ENCODE measurements around the gene VWA3B.

VWA3B gene

DNA sequence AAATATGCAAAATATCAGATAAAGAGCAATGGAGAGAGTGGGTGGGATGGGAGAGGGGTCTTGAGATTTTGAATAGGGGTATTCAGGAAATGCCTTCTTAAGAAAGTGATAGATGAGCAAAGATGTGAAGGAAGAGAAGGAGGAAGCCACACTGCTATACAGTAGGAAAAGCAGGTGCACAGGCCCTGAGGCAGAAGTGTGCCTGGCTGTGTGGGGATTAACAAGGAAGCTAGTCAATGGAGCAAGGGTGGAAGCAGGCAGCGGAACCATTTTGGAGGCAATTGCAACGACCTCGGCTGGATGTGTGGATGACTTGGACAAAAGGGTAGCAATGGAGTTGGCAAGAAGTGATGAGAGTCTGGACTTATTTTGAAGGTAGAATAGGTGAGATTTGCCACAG lies 248.3 kb downstream of the VWA3B start:
- DNase-seq (ENCODE audit: low read depth): no peak

DNA sequence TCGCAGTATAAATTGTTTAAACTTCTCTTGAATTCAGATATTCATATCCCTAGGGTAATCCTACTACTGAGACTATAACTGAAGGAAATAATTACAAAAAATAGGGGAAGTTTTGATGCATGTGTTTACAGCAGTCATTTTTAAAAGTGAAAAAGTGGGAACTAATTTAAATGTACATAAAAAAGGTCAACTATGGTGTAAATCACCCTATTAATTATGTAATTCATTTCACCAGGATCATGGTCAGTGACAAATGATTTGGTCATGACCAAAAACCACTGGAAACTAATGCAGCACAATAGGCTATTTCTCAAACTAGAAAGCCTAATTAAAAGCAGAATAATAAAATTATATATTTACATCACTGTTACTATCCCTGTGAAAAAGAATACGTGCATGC lies 254.3 kb downstream of the VWA3B start:
- no peak for DNase-seq (ENCODE audit: low read depth)

DNA sequence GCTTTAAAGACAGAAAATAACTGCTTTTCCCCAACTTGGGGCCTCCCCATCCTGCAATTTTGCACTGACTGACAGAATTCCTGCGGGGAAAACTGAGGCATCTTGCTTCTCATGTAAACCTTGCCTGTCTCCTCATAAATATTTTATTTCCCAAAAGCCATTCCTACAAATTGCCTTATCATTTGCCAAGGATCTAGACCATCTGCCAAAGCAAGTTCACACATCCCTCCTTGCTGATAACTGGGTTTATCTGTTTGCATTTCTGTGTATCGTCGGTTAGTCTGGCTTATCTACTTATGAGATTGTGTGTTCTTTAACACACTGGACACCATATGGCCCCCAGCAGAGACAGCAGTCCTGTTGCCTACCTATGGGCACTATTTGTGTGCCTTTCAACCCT lies 256.3 kb downstream of the VWA3B start:
- DNase-seq (ENCODE audit: low read depth): no peak

DNA sequence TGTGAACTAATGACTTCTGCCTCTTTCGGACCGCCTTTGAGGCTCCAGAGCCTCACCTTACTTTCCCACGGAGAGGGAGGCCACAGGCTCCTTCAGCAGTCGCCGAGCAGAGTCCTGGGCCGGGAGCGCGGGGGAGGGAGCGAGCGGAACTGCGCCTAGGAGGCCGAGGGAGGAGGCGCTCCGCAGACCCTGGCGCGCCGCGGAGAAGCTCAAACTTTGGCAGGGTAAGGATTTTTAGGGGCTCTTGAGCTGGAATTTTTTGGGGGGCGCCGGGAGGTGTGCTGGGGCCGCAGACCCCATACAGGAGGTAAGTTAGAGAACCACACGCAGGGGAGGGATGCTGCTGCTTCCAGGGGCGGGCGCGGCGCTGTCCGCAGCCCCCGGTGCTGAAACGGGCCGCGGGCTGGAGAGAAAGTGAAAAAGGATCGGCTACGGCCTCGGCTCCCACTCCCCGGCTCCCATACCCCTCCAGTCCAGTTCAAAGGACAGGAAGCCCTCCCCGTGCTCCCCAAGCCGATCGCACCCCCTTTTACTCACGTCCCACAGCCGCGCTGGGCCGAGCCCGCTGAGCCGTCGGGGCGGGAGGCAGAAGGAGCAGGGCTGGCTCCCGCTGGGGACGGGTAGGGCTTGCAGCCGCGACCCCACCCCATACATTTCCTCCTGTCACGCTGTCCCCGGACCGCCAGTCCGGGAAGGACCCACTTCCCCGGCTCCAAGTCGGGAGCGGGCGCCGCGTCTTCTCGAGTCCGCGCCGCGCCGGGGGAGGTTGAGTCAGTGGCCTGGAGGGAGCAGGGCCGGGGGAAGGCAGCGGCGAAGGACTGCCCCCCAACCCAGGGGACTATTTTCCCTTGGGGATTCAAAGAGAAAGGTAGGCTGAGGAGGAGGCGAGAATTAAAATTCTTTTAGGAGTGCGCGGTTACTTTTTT lies 259.6 kb downstream of the VWA3B start, which contains the start of gene CNGA3:
Gene CNGA3, plus strand, starts transcription at position 146 of the 926 bp plus-strand sequence. CDS start 23,520 bp downstream, outside the sequence.
- DNase-seq (ENCODE audit: low read depth): no peak

DNA sequence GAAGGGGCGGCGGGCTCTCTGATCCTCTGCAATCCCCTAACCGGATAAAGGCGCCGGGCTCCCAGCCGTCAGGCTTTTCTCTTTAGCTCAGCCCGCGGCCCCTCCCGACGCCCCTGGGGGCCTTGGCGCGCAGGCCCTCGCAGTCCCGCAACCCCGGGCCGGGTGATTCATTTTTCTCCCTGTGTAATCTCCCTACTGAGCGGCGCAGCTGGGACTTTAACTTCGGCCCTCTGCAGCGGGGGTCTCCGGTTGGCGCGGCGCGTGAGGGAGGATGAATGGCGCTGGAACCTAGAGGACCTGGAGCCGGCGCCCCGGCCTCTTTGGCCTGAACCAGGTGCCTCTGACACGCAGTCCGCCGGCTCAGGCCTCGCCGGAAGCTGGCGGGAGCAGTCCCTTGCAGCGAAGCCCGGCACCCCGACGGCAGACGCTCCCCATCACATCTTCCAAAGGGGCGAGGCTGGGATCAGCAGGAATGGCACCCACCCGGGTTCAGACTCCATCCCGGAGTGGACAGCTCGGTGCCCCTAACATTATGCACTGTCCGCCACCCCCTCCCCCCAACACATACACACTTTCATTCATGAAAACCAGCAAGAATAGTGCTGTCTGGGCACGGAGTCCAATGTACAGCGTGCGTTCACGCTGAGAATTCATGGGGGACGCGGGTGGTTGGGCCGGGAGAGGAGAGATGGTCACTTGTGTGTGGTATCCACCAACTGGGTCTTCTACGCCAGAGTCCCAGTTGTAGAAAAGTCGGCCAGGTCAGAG lies 260.5 kb downstream of the VWA3B start:
- DNase-seq (ENCODE audit: low read depth): no peak

DNA sequence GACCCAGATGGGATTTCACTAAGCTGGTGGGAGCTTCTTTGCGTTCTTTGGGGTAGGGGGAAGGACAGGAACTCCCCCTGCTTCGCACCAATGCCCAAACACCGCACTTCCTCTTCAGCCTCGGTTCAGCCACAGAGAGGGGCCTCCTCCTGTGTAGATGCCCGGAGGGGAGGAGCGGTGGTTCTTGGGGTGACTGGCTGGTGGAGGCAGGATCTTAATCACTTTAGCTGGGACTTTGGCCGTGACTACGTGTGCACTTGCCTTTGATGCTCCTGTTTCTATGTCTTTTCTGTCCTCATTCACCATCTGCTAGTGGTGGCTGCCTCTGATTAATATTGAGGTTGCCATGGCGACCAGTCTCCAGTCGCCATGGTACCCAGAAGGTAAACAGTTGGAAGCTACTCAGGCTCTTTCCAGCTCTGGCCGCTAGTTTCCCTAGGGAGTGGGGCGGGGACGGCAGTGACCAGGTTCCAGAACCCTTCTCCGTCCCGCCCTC lies 261.1 kb downstream of the VWA3B start:
- no peak for DNase-seq (ENCODE audit: low read depth)

DNA sequence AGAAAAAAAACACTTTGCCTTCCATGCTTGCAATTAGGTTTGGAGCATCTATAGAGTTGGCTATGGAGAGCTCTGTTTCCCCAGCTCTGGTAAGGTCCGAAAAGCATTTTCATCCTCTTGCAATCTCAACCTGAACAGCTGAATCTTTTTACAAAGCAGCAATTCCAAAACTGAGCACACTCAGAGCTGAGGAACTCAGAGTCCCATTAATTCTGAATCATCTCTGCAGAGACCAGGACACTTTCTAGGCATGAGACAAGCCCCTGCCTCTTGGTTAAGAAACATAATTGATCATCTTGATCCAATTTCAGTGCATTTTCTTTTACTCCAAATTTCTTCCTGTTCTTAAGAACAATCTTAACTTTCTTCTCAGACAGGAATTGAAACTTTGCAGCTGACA lies 263.4 kb downstream of the VWA3B start:
- DNase-seq (ENCODE audit: low read depth): no peak

DNA sequence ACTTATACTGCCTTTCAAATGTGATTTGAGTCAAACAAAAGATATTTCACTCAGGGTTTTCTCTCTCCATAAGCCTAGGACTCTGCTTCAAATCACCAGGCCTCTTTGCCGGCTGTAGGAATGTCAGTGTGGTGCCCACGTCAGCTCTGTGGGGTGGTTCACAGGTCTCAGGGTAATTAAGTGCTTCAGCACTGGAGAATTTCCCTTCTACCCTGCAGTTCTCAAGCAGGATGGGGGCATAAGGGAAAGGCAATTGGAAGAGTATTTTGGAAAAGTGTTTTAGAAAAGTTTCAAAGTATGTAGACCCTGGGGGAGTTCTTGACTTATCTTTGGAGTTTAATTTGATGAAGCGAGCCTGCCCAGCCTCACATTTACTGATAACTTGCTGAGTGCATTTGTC lies 268.9 kb downstream of the VWA3B start:
- DNase-seq (ENCODE audit: low read depth): no peak

DNA sequence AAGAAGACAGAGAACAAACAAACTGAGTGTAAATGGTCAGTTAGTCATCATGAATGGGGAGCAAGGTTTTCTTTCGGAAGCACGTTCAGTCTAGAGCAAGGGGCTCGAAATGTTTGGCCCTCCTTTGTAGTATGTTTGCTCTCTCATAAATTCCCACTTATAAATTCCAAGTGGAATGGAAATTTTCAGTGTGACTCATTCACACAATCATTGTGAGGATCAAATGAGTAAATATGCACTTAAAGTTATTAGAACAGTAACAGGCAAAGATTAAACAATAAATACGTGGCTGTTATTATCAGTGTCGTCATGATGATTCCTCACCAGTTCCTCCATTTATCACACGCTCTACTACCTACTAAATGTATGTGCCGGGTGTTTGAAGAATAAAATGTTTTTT lies 269.8 kb downstream of the VWA3B start:
- no peak for DNase-seq (ENCODE audit: low read depth)

DNA sequence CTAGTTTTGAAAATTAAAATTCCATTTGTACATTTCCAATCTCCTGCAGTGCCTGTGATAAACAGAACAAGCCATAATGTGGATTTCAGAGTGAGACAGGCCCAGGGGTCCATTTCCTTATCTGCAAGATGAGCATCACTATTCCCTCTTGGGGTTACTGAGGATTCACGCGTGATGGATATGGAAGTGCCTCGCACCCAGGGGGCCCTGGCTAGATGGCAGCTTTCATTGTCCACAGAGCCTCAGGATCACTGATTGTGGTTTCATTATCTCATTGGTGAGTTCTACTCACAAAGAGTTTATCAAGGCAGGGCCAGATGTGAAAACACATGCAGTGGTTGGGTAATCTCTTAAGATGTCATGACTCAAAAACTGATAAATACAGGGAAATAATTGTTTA lies 270.9 kb downstream of the VWA3B start:
- no peak for DNase-seq (ENCODE audit: low read depth)

DNA sequence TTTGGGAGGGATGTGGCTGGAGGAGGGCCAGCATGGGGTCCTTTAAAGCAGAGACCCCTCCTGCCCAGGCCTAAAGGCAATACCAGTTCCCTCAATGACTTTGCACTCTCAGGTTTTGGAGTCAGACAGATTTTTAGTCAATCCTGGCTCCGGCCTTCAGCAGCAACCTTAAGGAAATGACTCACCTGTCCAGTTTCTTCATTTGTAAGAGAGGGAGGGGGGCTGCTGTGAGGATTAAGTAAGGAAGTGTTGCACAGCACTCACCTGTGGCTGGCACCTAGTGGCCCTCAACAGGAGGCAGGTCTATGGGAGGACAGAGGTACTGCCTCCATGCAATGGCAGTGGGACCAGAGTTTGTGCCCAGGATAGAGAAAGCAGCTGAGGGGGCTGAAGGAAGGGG lies 273.0 kb downstream of the VWA3B start:
- no peak for DNase-seq (ENCODE audit: low read depth)

Data from fibroblast of the conjunctiva (primary cell).